ENCODE measurements around the gene SLC7A6OS.

The SLC7A6OS gene

DNA sequence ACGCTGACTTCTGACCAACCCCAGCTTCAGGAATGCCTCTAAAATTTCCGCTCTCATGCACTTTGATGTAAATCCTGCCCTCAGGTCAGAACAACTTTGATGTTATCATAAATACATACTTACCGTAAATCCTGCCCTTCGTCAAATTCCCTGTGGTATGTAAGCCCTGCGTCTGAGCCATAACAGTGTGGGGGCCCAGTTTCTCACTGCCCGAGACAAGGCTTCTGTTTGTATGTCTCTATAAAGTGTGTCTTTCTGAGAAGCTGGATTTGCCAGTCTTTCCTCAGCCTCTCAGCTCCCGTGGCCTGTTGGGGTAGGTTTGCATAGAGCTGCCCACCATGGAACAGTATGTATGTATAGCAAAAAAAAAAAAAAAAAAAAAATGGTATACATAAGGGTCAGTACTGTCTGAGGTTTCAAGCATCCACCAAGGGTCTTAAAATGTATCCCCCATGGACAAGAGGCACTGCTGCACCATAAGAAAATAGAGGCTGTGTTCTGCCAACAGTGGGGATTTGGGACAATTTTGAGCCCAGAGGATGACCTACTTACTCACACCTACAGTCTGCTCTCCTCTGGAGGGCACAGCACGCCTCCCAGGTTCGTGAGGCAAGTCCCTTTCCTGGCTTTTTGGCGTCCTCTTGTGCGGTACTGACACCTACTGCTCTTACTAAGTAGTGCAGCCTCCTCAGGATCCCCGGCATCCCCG is 17.6 kb upstream of the SLC7A6OS start:
- DNase-seq (ENCODE audit: low read depth) = peak; percentile 85
- TF ChIP-seq MYC (IDR thresholded peaks at IDR 0.05; ENCODE audit: low read depth, low read length) = no peak
- TF ChIP-seq, protein P1, sequence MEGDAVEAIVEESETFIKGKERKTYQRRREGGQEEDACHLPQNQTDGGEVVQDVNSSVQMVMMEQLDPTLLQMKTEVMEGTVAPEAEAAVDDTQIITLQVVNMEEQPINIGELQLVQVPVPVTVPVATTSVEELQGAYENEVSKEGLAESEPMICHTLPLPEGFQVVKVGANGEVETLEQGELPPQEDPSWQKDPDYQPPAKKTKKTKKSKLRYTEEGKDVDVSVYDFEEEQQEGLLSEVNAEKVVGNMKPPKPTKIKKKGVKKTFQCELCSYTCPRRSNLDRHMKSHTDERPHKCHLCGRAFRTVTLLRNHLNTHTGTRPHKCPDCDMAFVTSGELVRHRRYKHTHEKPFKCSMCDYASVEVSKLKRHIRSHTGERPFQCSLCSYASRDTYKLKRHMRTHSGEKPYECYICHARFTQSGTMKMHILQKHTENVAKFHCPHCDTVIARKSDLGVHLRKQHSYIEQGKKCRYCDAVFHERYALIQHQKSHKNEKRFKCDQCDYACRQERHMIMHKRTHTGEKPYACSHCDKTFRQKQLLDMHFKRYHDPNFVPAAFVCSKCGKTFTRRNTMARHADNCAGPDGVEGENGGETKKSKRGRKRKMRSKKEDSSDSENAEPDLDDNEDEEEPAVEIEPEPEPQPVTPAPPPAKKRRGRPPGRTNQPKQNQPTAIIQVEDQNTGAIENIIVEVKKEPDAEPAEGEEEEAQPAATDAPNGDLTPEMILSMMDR (IDR thresholded peaks at IDR 0.05; ENCODE audit: low read depth, low read length) = peak; percentile 82
- TF ChIP-seq POLR2A (IDR thresholded peaks at IDR 0.05; ENCODE audit: extremely low read depth, insufficient read length) = no peak
- TF ChIP-seq, protein P2, sequence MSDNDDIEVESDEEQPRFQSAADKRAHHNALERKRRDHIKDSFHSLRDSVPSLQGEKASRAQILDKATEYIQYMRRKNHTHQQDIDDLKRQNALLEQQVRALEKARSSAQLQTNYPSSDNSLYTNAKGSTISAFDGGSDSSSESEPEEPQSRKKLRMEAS (IDR thresholded peaks at IDR 0.05; ENCODE audit: low read depth, low read length) = no peak
- no peak overlapping the region for H3K4me3 ChIP-seq (ENCODE audit: low read depth, low read length)

DNA sequence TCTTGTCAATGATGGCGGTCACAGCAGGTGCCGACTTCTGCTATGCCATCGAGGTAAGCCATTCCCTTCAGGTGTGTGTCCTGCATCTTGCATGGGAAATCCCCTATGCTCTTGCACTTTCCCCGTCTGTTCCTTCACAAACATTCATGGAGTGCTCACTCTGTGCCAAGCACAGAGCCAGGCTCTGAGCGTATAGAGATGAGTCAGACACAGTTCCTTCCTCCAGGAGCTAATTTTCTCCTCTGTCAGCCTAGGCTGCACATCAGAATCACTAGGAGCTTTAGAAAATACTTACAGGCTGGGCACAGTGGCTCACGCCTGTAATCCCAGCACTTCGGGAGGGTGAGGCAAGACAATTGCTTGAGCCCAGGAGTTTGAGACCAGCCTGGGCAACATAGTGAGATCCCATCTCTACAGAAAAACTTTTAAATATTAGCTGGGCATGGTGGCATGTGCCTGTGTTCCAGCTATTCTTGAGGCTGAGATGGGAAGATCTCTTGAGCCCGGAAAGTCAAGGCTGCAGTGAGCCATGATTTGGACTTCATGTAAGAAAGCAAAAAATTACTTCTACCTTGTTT is 14.1 kb upstream of the SLC7A6OS start:
- TF ChIP-seq POLR2A (IDR thresholded peaks at IDR 0.05; ENCODE audit: extremely low read depth, insufficient read length) (no peak), MYC (IDR thresholded peaks at IDR 0.05; ENCODE audit: low read depth, low read length) (no peak)
- TF ChIP-seq, protein P1 (IDR thresholded peaks at IDR 0.05; ENCODE audit: low read depth, low read length) = no peak
- TF ChIP-seq, protein P2 (IDR thresholded peaks at IDR 0.05; ENCODE audit: low read depth, low read length) = no peak
- no peak for DNase-seq (ENCODE audit: low read depth)

DNA sequence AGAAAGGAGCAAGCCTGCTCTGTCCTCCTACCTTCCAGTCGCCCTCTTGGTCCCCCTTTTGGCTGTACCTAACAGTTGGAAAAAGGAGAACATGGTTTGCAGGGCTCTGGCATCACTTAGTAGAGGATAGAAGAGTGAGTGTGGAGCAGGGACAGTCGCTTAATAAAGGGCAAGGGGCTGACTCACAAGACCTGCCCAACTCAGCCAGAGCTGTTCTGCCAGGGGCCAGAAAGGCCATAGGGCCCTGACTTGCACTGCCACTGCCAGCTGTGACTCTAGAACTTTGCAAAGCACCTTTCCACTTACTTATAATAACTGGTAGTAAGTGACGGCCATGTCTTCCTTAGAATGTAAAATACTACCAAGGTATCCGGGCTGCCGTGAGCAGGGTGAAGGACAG is 13.6 kb upstream of the SLC7A6OS start:
- TF ChIP-seq MYC (IDR thresholded peaks at IDR 0.05; ENCODE audit: low read depth, low read length) (no peak), POLR2A (IDR thresholded peaks at IDR 0.05; ENCODE audit: extremely low read depth, insufficient read length) (no peak)
- TF ChIP-seq, protein P1 (IDR thresholded peaks at IDR 0.05; ENCODE audit: low read depth, low read length) = no peak
- TF ChIP-seq, protein P2 (IDR thresholded peaks at IDR 0.05; ENCODE audit: low read depth, low read length) = no peak
- no peak for DNase-seq (ENCODE audit: low read depth)
- no peak overlapping the region for H3K4me3 ChIP-seq (ENCODE audit: low read depth, low read length)

More for the DNA sequence above, 14.1 kb upstream of the SLC7A6OS start:
- H3K4me3 ChIP-seq (ENCODE audit: low read depth, low read length) = no peak overlapping the region

DNA sequence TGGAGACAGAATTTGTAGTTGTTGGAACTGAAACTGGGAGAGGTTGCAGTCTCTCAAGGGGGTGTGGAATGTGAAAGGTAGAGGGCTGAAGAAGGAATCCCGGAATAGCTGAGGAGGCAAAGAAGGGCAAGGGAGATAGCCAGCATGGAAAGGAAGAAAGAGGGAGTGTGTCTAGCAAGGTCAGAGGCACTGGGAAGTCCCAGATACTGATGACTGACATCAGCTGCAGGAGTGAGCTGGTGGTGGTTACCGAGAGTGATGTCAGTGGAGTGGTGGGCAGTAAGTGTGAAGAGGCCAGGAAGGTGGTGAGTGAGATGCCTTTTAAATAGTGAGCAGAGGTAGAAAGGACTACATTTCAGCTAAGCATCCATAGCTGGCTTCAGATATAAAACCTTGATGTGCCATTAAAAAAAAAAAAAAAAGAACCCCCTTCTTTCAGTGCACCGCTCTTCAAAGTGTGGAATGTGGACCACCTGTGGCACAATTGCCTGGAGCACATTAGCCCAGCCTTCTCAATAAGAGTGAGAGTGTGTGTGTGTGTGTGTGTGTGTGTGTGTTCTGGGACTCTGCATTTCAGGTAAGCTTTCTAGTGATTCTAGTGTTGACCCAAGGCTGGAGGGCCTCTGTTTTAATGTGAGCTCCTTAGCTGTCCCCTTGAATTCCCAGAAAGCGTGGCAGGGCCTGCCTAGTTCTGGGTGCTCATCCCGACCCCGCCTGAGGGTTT is 8.6 kb upstream of the SLC7A6OS start:
- TF ChIP-seq, protein P1 (IDR thresholded peaks at IDR 0.05; ENCODE audit: low read depth, low read length) = no peak
- TF ChIP-seq, protein P2 (IDR thresholded peaks at IDR 0.05; ENCODE audit: low read depth, low read length) = no peak
- TF ChIP-seq POLR2A (IDR thresholded peaks at IDR 0.05; ENCODE audit: extremely low read depth, insufficient read length) (no peak), MYC (IDR thresholded peaks at IDR 0.05; ENCODE audit: low read depth, low read length) (no peak)
- H3K4me3 ChIP-seq (ENCODE audit: low read depth, low read length) = no peak overlapping the region
- DNase-seq (ENCODE audit: low read depth) = no peak

DNA sequence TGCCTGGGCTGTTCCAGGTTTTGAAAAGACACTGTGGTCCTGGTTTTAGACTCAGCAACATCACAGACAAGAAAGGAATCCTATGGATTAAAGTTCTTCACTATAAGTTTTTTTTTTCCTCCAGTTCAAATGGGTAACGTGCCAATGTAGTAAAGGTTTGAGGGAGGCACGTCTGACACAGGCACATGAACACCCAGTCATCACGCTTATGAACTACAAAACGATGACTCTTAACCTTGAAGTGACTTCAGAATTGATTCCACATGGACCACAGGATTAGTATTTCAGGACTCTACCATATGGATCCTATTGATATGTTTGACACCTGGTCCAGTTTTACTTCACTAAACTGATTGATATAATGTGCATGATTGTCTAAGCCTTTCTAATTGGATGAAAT is 2.4 kb upstream of the SLC7A6OS start:
- TF ChIP-seq, protein P2 (IDR thresholded peaks at IDR 0.05; ENCODE audit: low read depth, low read length) = no peak
- TF ChIP-seq, protein P1 (IDR thresholded peaks at IDR 0.05; ENCODE audit: low read depth, low read length) = no peak
- TF ChIP-seq MYC (IDR thresholded peaks at IDR 0.05; ENCODE audit: low read depth, low read length) = no peak
- TF ChIP-seq POLR2A (IDR thresholded peaks at IDR 0.05; ENCODE audit: extremely low read depth, insufficient read length) = no peak
- DNase-seq (ENCODE audit: low read depth) = no peak
- H3K4me3 ChIP-seq (ENCODE audit: low read depth, low read length) = no peak overlapping the region
